ENCODE data around the gene KLF18.
"Not testable (repeated sequence)": the region's sequence is repeated elsewhere in the genome, so short reads cannot be mapped to it uniquely, and the experiment has no call there.

KLF18 gene

DNA sequence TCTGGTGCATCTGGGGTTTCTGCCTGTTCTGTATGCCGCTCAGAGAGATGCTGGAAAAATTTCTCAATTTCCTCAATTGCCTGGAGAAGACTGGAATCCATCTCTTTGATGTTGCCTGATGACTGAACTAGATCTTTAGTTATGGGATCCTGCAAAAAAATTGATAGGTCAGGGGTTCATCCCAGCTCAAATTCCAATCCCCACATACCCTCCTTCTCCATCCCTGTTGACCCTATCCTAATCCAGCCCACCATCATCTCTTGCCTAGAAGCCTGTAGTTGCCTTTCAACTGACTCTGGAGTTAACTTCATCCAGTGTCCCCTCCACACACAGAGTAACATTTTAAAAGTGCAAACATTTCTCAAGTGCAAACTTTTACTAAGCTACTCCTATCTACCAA is at the start of gene KLF18:
TSS of gene KLF18 (minus strand) at position 101 of the 400 bp plus-strand sequence. CDS start at position 101, 0 bp downstream.
- FAIRE-seq, result no peak
- DNase-seq (ENCODE audit: insufficient read length, low spot score), result no peak

DNA sequence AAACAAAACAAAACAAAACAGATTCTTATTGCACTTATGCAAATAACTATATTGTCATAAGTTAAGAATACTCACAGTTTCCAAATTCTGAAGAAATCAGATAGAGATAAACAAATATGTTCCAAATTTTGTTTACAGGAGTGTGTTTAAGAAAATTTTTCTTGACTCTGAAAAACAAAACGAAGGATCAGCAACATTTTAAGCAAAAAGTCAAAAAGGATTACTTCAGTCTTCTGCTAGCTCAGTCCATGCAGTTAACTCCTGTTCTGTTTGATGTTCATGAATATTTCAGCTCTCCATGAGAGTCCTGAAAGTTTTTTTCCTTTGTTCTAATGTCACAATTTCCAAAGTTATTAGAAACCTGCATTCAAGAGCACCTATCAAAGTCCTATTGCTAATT is 33.2 kb upstream of the KLF18 start:
- no peak for DNase-seq (ENCODE audit: insufficient read length, low spot score)
- FAIRE-seq, result no peak

DNA sequence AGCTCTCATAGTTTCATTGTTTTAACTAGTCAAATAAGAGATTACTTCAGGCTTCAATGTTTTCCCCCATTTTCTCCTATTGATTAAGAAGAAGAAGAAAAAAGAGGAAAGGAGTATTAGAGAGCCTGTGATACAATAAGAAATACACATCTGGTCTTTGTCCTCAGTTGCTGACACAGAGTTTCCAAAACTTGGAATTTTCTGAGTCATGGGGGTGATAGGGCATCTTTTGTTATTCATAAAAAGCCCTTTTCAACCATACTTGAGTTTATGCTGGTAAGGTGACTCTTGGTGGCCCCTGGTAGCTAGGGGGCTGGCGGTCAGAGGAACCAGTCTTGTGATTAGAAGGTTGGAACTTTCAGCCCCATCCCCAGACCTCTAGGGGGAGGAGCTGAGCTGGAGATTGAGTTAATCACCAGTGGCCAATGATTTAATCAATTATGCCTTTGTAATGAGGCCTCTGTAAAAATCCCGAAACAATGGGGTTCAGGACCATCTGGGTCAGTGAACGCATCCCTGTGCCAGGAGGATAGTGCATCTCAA is 28.9 kb upstream of the KLF18 start:
- no peak for FAIRE-seq
- no peak for DNase-seq (ENCODE audit: insufficient read length, low spot score)

DNA sequence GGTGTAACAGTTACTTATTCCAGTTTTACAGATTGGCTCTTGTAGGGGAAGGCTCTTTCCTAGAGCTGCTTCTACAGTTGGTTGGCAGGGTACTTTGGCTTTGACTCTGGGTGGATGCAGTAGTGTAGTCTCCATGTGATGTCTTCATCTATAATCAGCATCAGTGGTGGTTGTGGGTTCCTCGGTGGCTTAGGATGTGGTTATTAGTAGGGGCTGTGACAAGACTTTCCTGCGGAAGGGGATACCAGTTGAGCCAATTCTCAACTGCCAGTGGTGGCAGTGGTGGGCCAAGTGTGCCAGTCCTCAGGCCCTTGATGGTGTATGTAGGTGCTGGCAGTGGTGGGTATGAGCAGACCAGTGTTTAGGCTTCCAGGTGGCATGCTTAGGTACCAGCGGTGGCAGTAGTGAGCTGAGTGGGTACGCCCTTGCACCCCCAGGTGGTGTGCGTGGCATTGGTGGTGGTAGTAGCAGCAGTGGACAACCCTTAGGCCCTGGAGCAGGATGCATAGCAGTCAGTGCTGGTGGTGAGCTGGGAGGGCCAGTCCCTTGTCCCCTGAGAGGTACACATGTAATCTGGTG is 27.2 kb upstream of the KLF18 start:
- DNase-seq (ENCODE audit: insufficient read length, low spot score), result no peak
- no peak for FAIRE-seq

DNA sequence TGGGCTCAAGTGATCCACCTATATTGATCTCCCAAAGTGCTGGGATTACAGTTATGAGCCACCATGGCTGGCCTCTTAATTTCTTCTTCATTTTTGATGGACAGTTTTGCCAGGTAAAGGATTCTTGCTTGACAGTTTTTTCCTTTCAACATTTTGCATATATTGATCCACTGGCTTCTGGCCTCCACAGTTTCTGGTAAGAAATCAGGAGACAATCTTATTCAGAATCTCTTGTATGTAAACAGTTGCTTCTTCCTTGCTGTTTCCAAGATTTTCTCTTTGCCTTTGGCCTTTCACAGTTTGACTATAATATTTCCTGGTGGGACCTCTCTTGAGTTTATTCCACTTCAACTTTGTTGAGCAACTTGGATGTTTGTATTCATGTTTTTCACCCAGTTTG is 20.1 kb upstream of the KLF18 start:
- DNase-seq (ENCODE audit: insufficient read length, low spot score) (no peak), FAIRE-seq (no peak)

DNA sequence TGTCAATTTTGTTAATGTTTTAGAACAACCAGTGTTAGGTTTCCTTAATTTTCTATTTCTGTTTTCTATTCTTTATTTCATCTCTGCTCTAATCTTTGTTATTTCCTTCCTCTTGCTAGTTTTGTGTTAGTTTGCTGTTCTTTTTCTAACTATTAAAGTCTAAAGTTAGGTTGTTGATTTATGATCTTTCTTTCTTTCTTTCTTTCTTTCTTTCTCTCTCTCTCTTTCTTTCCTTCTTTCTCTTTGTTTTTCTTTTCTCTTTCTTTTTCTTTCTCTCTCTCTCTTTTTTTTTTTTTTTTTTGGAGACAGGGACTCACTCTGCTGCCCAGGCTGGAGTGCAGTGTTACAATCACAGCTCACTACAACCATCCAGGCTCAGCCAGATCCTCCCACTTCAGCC is 17.4 kb upstream of the KLF18 start:
- DNase-seq (ENCODE audit: insufficient read length, low spot score), result no peak
- no peak for FAIRE-seq

DNA sequence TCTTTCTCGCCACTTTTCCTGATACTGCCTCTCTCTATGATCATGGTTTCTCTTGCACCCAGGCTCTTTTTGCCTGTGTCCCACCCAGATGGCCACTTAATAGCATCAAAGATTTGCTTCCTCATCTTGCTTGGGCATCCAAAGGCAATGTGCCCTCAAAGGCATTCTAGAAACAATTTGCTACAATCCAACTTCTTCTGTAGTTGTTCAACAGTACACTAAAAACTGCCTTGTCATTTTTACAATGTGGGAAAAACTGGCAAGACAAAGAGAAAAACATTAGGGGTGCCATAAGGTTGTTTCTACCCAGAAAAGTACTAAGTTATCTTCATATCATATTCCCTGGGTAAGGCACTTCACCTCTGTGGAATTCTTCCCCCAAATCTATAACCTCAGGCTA is 16.5 kb upstream of the KLF18 start:
- FAIRE-seq (no peak), DNase-seq (ENCODE audit: insufficient read length, low spot score) (no peak)

DNA sequence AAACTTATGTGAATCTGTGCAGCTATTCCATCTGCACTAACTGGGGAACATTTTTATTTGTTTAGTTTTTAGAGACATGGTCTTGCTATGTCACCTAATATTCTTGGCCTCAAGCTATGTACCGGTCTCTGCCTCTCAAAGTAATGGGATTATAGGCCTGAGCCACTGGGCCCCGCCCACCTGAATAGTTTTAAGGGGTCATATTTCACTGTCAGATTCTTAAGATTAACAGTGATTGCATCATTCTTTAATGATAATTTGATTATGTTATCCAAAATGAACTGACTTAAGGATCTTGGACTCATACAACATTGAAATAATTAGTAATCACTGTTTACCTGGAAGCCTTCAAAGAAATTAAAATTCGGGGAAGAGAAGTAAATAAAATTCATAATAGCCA is 12.6 kb upstream of the KLF18 start:
- DNase-seq (ENCODE audit: insufficient read length, low spot score) (no peak), FAIRE-seq (no peak)

DNA sequence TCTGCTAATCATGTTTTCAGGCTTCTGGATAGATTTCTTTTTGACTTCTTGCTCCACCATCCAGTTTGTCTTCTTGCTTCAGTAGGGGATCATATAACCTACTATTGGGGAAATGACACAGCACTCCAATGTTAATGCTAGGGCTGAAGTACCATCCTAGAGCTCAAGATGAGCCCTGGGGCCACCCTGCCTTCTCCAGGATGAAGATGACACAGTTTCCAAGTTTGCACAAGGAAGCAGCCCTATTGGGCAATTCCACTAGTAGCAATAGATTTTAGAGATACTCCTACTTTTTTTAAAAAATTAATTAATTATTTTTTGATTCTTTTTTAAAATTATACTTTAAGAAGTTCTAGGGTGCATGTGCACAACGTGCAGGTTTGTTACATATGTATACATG is 11.3 kb upstream of the KLF18 start:
- DNase-seq (ENCODE audit: insufficient read length, low spot score) (no peak), FAIRE-seq (no peak)

DNA sequence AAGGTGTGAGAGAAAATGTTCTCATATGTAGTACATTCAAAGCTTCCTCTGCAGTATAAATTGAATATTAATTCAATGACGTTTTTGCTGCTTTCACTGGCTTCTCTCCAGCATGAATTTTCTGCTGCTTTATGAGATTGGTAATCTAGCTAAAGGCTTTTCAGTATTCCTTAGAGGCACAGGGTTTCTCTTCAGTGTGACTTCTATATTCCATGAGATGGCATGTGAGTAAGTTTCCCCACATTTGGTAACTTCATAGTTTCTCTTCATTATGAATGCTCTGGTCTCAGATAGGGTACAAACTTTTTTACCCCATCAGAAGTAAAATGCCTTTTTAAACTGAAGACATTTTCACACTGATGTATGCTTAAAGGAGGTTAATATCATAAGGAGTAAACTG is 10.4 kb upstream of the KLF18 start:
- no peak for FAIRE-seq
- no peak for DNase-seq (ENCODE audit: insufficient read length, low spot score)

DNA sequence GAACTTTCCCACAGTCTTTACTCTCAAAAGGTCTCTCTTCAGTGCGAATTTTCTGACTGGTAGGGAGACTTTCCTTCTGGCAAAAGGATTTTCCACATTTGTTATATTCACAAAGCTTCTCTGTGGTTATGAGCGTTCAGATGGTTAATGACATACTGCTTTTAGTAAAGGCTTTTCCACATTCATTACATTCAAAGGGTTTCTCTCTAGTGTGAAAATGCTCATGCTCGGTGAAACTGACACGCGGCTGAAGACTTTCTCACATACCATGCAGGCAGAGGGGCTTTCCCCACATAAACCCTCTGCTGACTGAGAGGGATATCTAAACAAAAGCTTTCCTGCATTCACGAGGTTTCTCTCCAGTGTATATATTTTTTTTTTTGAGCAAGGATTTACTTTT is 9.9 kb upstream of the KLF18 start:
- DNase-seq (ENCODE audit: insufficient read length, low spot score) (no peak), FAIRE-seq (peak; percentile 56)

DNA sequence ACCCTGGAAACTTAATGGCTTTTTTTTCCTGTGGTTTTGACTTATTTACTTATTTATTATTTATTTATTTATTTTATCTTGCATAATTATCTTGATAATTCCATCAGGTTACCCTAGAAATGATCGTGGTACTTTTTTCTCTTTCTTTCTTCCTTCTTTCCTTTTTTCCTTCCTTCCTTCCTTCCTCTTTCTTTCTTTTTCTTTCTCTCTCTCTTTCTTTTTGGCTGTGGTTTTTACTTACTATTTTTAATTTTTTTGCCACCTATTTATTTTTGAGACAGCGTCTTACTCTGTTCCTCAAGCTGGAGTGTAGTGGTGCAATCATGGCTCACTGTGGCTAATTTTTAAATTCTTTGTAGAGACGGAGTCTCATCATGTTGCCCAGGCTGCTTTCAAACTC is 6.2 kb upstream of the KLF18 start:
- DNase-seq (ENCODE audit: insufficient read length, low spot score), result no peak

DNA sequence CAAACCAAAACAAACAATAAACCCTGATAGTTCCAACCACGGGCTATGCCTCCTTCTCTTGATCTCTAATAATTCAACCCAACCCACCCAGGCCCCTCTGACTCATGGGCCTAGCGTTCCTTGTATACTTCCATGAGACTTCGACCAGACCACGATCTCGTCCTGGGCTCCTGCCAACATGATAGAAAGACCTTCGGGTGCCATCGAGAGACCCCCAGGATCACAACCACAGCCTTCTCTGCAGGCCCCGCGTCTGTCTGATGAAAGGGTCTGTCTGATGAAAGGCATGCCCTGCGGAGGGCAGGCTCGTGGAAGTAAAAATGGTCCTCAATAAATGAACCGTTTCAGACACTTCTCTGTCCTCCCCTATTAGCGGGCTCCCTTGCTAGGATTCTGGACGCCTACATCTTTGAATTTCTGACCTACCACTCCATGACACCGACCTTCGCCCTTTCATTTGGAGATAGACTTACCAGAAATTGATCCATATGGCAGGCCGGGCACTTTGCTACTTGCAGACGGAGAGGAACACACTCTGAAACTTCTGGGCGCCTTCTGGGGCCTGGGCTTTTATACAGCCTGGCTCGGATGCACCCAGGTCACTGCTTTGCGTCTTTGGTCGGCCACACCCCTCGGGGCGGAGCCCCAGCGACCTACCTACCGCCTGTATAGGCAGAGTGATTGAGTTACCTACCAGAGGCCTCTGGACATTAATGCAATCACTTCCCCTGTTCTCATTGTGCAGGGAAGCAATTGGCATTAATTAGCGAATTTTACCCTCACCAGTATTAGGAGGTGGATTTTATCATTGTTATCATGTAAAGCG is 5.3 kb upstream of the KLF18 start:
- no peak for DNase-seq (ENCODE audit: insufficient read length, low spot score)
- no peak for FAIRE-seq

More for the DNA sequence above, 6.2 kb upstream of the KLF18 start:
- FAIRE-seq, result no peak

DNA sequence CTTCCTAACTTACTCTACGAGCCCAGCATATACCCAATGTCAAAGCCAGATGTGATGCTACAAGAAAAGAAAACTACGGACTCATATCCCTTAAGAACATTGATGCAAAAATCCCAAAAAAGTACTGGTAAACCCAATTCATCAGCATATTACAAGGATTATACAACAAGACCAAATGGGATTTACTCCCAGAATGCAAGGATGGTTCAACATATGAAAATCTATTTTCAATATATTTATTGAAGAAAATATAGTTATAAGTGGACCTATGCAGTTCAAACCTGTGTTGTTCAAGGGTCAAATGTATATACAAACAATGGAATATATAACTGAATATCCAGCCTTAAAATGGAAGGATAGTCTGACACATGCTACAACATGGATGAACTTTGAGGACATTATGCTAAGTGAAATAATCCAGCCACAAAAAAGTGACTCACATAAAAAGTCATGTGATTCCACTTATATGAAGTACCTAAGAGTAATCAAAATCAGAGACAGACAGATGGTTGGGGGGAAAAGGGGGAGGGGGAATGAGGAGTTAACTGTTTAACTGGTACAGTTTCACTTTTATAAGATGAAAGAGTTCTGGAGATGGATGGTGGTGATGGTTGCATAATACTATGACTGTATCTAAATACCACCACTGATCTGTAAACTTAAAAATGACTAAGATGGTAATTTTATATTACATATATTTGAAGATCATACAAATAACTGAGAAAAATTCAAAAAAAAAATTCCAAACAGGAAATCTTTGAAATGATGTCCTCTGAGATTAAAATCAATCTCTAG is 3.7 kb upstream of the KLF18 start:
- FAIRE-seq (no peak), DNase-seq (ENCODE audit: insufficient read length, low spot score) (no peak)

DNA sequence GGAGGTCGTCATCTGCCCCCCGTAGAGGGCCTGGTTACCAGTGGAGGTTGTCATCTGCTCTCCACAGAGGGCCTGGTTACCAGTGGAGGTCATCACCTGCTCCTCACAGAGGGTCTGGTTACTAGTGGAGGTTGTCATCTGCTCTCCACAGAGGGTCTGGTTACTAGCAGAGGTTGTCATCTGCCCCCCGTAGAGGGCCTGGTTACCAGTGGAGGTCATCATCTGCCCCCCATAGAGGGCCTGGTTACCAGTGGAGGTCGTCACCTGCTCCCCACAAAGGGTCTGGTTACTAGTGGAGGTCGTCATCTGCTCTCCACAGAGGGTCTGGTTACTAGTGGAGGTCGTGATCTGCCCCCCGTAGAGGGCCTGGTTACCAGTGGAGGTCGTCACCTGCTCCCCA is 1.9 kb downstream of the KLF18 start:
- FAIRE-seq; DNase-seq (ENCODE audit: insufficient read length, low spot score): not testable (repeated sequence)

DNA sequence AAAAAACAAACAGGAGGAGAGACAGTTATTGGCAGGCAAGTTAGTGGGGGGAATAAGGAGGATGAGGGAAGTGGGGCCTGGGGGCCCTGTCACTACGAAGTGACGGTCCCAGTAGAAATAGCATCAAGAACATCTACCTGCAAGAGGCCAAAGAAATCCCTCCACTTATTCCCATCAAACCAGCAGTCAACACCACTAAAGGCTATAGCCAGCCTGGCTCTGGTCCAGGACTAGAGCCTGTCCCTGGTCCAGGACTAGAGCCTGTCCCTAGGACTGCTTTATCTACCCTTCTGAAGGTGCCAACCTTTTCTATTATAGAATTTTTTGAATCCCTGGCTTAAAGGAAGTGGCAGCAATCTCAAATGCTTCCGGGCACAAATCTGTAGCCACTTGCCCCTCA is 3.2 kb downstream of the KLF18 start:
- no peak for DNase-seq (ENCODE audit: insufficient read length, low spot score)
- no peak for FAIRE-seq

DNA sequence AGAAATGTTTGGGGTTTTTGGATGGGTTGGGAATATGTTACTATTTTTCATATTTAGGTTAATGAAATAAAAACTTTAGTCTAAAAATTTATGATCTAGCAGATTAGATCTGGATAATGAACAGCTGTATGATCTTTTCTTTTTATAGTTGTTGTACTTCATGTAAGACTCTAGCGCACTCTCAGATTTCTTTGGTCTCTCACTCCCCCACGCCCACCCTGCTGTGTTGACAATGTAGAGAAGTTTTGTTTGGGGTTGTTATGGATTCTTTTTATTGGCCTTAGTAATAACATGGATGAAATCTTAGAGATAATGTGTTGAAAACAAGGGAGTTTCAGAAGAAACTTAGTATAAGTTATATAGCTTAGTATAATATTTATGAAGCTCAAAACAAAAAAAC is 5.5 kb downstream of the KLF18 start:
- no peak for DNase-seq (ENCODE audit: insufficient read length, low spot score)
- FAIRE-seq, result no peak

DNA sequence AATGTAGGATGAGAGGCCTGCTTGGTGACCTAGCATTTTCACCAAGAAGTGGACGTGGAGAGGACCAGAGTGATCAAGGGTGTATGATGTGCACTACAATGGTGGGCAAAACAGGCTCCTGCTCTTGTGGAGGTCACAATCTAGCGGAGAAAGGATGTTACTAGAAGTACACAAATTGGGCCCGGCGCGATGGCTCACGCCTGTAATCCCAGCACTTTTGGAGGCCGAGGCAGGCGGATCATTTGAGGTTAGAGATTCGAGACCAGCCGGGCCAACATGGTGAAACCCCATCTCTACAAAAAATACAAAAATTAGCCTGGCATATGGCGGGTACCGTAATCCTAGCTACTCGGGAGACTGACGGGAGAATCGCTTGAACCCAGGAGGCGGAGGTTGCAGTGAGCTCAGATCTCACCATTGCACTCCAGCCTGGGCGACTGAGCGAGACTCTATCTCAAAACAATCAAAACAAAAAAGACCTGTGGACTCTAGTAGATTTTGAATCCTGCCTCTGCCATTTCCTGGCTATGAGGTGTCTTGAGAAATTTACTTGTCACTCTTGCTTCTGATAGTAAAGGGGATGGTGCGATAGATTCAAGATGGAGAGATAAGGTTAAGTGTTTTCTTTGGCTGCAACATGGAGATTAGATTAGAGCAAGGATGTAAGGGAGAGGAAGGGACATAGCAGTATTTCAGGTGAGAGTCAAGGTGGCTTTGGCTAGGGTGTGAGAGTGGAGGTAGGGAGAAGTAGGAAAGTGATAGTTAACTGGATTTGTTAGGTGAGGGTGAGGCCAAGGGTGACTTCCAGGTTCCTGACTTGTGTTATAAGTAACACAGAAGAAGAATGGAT is 7.1 kb downstream of the KLF18 start:
- DNase-seq (ENCODE audit: insufficient read length, low spot score) (no peak), FAIRE-seq (no peak)

DNA sequence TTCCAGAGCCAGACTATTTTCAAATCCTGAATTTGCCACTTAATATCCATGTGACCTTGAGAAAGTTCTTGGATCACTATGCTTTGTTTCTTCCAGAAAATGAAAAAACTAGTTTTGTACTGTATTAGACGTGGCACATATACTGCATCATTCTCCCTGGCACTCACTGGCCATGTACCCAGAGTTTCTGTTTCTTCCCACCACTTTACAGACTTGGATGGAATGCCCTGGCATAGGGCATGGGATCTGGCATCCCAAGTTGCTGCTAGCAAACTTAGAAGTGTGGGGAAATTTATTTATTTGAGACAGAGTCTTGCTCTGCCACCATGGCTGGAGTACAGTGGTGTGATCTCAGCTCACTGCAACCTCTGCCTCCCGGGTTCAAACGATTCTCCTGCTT is 10.0 kb downstream of the KLF18 start:
- FAIRE-seq (no peak), DNase-seq (ENCODE audit: insufficient read length, low spot score) (no peak)

DNA sequence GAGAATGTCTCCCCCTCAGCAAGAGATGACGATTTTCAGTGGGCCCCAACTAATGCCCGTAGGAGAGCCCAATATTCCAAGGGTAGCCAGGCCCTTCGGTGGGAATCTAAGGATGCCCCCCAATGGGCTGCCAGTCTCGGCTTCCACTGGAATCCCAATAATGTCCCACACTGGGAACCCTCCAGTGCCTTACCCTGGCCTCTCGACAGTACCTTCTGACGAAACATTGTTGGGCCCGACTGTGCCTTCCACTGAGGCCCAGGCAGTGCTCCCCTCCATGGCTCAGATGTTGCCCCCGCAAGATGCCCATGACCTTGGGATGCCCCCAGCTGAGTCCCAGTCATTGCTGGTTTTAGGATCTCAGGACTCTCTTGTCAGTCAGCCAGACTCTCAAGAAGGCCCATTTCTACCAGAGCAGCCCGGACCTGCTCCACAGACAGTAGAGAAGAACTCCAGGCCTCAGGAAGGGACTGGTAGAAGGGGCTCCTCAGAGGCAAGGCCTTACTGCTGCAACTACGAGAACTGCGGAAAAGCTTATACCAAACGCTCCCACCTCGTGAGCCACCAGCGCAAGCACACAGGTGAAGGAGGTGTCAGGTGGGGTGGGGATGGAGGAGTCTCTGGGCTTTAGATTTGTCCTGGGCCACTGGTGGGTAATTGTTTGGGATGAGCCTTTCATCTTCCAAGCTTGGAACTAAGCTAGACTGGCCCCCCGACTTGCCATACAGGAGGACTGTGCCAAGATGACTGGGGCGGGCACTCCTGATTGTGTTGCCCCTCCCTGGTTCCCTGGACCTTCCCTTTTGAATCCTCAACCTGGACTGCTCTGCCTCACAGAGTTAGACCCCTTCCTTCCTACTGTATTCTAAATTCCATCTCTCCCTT is 11.6 kb downstream of the KLF18 start:
- no peak for FAIRE-seq

More for the DNA sequence above, 11.6 kb downstream of the KLF18 start:
- no peak for DNase-seq (ENCODE audit: insufficient read length, low spot score)

All from GM19239 (cell line).